ENCODE results near the gene PAPSS2. TPM values are rescaled to one million over a fixed set of nuclear protein-coding genes. Genes with fewer than 3 reads are reported as not detected.
"Not testable (repeated sequence)": the region's sequence is repeated elsewhere in the genome, so short reads cannot be mapped to it uniquely, and the experiment has no call there.

Gene PAPSS2
- polyA plus RNA-seq, 3 donors, result 28.8 to 36.0 (median 33.5) TPM

GRCh38 chr10:87700031-87700796 lies 40.5 kb downstream of the PAPSS2 start:
- DNase-seq, result no peak

DNA sequence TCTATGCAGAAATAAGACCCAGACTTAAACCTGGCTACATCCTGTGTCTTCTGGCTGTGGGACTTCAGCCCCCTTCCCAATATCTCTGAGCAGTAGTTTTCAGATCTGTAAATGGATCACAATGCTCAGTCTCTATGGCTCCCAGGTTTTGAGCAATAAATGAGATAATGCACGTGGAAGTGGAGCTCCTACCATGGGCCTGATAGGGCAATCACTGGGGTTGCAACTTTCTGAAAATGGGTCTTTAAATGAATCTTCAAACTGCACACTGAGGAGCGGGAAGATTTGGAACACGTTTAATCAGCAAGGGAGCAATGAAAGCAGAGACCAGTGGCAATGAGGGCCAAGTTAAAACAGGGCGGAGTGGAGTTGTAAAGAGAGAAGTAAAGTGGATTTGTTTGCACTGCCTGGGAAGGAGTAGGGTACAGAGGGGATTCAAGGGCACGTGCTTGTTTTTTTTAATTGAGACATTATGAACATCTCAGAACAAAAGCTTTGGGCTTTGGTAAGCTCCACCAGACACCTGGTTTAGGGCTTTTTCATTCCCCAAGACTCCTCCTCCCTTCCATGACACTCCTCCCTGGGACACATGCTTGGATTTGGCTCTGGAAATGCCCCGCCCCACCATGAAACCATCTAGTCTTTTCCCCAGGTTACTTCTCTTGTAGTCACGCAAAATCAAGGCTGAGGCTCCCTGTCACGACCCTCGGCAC lies 42.7 kb downstream of the PAPSS2 start:
- no peak for DNase-seq

GRCh38 chr10:87702973-87703294 lies 43.3 kb downstream of the PAPSS2 start:
- no peak for DNase-seq

DNA sequence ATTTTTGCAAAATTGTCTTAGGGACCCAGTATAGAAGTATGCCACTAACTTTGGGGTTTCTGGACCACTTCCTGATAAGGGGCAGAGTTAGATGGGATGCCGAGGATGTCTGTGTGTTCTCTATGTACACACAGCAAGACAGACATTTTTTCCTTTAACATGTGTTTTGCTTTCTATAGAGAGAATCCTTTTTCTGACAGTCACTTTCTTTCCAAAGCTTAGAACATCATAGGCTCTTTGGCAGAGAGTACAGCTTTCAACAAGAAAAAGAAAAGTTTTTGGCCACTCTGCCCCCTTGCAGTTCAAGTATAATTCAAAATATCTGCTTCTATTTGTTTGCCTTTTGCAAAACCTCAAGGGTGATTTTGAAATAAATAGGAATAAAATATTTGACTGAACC lies 44.1 kb downstream of the PAPSS2 start:
- DNase-seq, result no peak

- no peak for DNase-seq
Measured at GRCh38 chr10:87705339-87705738, 45.7 kb downstream of the PAPSS2 start.

DNA sequence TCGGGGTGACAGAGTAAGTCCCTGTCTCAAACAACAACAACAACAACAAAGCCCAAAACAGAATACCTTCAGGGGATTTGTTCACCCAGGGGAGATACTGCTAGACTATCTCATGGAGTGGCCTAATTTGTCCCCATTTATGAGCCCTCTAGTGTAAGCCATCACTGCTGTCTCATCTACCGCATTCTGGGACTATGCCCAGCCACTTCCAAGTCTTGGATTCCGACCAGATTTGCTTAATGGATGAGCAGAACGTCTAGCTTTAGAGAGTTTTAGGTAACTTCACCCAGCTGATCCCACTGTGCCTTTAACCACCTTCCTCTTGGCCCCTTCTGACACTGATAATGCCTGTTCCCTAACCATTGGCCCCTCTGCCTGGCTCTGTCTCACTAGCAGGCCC lies 47.1 kb downstream of the PAPSS2 start:
- no peak for DNase-seq

GRCh38 chr10:87707254-87707653 lies 47.6 kb downstream of the PAPSS2 start:
- DNase-seq, result no peak

- DNase-seq, result no peak
Measured at GRCh38 chr10:87712913-87713616, 53.4 kb downstream of the PAPSS2 start.

DNA sequence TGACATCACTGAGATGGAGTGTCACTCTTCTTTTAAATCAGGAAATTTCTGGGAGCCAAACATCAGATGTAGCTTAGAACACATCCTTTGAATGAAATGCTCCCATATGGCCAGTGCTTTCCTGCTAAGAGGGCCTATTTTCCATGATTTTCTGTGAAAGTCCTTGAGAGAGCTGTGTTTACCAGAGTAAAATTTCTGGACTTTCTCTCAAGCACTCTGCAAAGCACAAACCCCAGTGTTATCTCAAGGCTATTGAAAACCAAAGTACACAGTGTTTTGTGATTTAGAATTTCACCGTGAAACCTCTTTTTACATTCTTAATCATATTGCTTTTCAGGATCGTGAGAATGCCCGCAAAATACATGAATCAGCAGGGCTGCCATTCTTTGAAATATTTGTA lies 54.0 kb downstream of the PAPSS2 start:
- DNase-seq, result no peak

DNA sequence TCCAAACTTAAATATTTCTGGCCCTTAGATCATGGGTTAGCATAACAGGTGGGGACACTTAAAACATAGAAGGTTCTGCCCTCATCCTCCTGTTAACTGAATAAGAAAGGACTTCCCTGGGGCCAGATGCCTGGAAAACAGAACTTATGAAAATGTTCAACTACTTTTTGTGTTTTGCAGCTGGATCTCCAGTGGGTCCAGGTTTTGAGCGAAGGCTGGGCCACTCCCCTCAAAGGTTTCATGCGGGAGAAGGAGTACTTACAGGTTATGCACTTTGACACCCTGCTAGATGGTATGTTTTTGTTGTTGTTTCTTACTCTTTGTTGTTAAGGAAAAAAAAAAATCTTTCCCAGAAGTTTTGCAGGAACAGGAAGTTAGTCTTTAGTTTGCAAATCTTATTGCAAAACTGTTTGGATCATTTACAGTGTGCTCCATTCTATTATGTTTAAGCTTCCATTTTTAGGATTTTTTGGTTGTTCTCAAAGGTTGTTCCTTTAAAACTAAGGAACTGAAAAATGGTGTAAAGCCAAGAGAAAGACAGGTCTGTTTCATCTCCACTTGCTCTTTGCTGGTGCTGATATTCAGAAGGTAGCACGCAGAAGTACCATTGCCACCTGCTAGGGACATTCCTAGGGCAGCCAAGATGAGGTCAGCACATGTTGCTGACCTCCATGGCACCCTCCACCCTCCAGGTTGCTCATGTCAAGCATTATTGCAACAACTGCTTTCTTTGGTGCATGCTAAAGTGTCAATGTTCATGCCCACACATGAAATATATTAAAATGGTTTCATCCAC lies 56.1 kb downstream of the PAPSS2 start:
- DNase-seq, result no peak

DNA sequence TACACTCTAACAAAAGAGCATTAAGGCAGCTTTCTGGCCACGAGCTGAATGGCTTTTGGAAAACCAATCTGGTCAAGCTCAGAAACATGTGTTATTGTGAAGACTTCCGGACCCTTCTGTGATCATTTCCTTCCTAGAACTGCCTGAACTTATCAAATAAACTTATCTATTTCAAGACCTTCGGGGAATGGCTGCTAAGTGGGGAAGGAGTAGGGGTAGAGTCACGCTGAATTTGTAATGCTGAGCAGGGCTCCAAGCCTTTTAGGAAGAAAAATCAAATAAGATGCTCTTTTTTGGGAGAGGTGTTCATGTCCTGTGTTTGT lies 56.6 kb downstream of the PAPSS2 start:
- no peak for DNase-seq

DNA sequence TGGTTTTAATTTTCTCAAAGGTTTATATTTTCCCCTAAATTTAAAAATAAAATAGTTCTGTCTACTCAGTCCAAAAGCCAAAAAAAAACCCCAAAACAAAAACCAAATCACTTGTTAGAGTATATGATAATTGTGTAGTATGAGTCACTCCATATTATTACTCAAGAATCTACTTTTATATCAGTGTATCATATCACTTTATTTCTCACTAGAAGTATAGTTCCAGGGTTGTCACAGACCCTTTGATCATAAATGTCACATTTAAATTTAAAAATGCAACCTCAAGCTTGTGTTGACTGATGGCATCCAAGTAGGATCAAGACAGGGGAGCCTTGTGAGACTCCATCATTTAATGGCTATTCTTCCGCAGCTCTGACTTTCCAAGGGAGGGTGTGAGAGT lies 61.0 kb downstream of the PAPSS2 start:
- DNase-seq, result no peak

DNA sequence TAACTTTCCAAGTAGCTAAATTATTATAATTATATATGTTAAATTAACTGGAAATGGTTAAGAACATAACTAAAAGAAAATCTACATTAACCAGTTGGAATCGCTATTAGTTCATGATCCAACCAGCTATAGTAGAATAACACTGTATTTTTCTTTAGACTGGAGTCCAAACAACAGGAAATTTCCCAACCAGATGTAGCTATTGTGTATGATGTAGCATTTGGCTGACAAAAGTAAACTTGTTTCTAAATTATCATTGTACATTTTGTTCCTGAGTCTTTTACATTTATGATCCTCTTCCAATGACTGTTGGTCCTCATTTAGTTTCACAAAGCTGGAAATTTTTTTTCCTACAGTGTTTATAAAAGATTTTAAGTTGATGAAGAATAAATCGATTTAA lies 62.1 kb downstream of the PAPSS2 start:
- DNase-seq, result no peak

DNA sequence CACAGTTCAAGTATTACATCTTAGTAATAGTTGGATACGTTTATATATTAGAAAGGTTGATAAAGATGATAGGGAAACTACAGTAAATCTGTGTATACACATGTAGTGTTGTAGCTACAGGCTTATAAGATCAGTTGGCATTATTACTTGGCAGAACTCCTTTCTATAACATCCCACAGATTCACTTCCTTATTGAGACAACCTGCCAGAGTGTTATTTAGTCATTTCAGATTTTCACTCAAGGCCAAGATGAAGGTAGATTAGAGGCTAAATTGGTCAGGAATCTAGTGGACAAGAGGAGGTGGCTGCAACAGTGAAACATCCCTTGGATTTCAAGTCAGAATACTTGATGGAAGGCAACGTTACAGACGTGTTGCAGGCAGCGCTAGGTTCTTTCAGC lies 63.0 kb downstream of the PAPSS2 start:
- DNase-seq, result no peak

DNA sequence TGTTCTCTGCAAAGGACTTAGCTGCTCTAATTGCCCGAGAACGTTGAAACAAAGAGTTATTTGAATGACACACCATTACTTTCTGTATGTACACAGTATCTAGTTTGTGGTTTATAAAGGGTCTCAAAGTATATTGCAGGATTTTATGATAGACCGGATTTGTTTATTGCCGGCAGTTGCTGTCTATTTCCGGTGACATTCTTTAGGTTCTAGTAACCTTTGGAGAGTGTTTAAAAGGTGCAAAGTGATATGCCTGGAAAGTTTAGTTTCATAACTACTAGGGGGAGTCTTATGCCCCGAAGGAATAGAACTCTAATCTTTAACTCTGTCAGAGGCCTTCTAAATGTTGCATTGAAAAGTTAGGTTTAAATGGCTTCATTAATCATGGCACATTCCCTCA lies 63.8 kb downstream of the PAPSS2 start:
- DNase-seq, result peak; percentile 11

GRCh38 chr10:87724789-87725188 lies 65.1 kb downstream of the PAPSS2 start:
- DNase-seq, result no peak

- DNase-seq, result no peak
Measured at GRCh38 chr10:87729940-87730339, 70.3 kb downstream of the PAPSS2 start.

- DNase-seq, result no peak
Measured at GRCh38 chr10:87733081-87733480, 73.4 kb downstream of the PAPSS2 start.

GRCh38 chr10:87734987-87735827 lies 75.5 kb downstream of the PAPSS2 start:
- peak; percentile 50 for DNase-seq

DNA sequence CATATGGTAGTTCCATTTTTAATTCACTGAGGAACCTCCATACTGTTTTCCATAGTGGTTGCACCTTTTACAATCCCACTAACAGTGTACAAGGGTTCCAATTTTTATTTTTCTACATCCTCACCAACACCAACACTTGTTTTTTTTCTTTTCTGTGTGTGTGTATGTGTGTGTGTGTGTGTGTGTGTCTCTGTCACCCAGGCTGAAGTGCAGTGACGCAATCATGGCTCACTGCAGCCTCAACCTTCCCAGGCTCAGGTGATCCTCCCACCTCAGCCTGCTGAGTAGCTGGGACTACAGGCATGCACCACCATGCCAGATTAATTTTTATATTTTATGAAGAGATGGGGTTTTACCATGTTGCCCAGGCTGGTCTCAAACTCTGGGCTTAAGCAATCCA lies 78.6 kb downstream of the PAPSS2 start:
- not testable (repeated sequence) for DNase-seq

GRCh38 chr10:87739703-87740102 lies 80.0 kb downstream of the PAPSS2 start:
- DNase-seq, result no peak

DNA sequence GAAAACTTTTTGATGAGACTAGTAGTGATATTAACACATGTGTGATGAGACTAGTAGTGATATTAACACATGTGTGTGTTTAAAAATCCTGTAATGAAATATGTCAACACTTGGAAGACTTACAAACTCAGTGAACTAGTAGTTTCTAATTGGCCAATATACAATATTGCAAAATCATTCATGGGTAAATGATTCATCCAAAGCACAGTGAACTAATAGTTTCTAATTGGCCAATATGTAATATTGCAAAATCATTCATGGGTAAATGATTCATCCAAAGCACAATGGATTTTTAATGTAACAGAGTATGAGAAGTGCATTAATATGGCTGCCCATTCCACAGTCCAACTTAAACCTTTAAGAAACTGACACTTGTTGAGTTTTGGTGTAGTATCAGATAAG lies 80.6 kb downstream of the PAPSS2 start:
- no peak for DNase-seq

Data from renal pelvis (tissue), 4 donors.